Measurements from ENCODE around the gene NEK6. TPM values are rescaled to one million over a fixed set of nuclear protein-coding genes. Genes with fewer than 3 reads are reported as not detected.

Gene NEK6
- polyA plus RNA-seq, 5 donors, result 34.3 to 48.6 (median 38.2) TPM

DNA sequence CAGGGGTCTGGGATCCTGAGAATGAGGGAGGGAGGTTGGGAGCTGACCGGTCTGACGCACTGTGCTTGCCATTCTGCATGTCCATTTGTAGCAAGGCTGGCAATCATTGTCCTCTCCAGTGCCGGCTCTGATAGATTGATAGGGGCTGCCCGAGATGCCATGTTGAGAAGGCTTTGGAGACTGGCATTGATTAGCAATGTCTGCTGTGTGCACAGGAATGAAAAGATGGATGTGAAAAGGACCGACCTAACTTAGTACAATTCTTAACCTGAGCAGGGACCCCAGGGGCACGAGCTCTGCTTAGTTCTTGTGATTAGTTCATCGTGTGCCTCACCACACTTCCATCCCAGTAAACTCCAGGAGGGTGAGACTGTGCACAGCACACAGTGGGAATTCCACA, 17.0 kb downstream of the NEK6 start:
- DNase-seq, result no peak

DNA sequence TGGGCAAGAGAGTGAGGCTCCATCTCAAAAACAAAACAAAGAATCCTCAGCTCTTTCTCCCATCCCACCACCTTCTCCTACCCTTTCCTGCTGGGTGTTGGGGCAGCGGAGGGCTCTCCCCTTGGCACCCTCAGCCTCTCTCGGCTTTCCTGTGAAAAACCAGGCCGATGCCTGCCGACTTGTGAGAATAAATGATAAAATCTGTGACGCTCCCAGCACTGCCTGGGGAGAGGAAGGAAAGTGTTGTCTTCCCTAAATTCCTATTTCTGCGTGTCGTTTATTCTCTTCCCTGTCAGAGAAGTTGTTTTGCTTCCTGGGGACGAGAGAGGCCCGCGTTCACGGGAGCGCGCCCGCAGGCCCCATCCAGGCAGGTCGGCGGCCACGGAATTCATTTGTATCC, 19.7 kb downstream of the NEK6 start:
- DNase-seq, result no peak

DNA sequence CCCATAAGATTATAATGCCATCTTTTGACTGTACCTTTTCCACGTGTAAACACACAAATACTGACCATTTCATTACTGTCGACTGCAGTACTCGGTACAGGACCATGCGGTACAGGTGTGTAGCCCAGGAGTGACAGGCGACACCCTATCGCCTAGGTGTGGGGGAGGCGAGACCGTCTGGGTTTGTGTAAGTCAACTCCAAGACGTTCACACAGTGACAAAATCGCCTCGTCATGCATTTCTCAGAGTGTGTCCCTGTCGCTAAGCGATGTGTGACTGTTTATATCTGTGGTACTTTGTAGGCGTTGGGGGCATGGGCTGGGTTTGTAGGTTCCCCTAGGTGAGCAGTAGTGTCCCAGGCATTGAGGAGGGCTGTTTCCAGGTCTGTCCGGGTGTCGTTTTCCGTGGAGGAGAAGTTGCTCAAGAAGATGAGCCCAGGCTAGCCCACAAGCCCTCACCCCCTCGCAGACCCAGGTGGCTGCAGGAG, 20.3 kb downstream of the NEK6 start:
- DNase-seq, result no peak

DNA sequence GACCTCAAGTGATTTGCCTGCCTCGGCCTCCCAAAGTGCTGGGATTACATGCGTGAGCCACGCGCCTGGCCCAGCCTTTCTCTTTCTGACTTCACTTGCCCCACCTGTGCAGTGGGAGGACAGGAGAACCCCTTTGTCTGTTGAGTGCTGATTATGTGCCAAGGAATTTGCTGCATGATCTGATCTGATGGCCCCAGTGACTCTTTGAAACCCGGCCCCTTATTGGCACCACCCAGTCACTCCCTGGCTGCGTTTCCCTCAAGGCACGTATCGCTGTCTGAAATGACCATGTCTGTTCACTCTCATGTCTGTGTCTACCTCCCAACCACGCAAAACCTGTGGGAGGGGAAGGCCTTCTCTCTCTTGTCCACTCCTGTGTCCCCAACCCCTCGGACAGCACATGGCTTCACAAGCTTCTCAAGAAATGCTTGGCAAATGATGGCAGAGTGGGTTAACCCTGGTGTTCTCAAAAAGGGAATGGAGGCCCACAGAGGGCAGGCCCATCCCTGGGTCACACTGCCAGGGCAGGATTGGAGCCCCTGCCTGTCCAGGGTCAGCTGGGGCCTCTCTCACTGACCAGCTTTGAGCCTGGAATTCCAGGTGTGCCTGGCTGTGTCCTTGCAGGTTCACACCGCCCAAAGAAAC, 21.9 kb downstream of the NEK6 start:
- DNase-seq, result no peak

DNA sequence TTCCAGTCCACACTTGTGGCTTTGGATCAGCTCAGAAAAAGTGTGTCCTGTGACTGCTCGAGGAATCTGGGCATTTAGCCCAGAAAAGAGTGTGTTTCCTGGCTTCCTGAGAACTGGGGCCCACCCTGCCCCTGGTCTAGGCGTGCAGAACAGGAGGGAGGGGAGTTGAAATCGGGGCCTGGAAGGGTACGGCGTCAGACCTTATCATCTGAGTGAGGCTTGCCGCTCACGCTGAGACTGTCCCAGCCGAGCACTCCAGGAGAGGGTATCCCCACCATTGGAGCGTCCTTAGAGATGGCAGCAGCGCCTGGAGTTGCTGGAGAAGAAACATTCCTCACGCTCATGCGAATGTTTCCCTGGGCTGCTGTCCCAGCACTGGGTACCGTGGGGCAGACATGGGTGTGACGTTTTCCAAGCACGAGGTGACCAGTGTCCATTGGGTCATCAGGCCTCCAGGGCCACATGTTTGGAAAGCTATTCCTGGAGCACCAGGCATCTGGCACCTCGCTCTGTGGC, 22.5 kb downstream of the NEK6 start:
- peak; percentile 87 to 88 for DNase-seq

DNA sequence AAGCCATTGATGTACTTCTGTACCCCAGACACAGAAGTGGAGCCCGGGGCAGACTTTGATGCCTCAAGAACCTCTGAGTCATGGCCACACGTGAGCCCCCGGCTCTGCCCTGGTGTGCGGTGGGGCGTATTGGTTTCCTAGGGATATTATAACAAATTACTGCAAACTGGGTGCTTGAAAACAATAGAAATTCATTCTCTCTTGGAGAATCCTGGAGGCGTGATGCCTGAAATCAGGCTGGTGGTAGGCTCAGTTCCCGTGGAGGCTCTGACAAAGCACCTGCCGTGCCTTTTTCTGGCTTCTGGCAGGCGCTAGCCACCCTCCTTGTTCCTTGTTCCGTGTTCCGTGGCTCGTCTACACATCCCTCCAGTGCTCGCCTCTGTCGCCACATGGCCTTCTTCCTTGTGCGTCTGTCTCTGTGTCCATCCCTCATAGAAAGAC, 24.2 kb downstream of the NEK6 start:
- no peak for DNase-seq

DNA sequence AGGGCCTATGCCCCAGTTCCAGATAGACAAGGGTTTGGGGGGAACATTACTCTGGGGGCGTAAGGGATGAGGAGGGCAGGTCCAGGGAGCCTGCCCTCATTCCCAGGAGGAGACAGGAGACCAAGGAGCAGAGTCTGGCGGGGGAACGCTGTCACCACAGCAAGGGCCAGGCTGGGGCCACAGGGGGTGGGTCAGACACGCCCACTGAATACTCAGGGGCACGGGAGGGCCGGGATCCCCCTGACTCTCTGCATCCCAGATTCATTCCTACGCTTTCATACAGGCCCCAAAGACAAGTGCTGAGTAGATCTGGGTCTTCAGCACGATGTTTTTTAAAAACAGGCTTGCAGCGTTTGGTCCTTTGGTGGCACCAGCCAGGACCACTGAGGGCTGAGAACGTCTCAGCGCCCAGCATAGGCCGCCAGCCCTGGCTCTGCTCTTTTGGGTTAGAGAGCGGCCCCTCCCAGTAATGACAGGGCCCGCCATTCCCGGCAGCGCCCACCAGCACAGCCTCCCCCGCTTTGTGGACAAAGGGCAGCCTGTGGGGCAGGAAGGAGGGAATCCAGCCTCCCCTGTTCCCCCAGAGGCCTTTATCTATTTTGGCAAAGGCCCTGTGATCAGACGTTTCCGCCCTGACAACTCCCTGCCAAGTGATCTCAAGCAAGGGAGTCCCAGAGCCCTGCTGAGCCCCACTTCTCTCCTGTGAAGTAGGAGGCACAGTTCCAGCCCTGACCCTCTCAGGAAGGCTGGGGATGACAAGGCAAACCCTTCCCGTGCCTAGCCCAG, 24.9 kb downstream of the NEK6 start:
- peak in 1 of 2 donors; percentile 78 for DNase-seq

DNA sequence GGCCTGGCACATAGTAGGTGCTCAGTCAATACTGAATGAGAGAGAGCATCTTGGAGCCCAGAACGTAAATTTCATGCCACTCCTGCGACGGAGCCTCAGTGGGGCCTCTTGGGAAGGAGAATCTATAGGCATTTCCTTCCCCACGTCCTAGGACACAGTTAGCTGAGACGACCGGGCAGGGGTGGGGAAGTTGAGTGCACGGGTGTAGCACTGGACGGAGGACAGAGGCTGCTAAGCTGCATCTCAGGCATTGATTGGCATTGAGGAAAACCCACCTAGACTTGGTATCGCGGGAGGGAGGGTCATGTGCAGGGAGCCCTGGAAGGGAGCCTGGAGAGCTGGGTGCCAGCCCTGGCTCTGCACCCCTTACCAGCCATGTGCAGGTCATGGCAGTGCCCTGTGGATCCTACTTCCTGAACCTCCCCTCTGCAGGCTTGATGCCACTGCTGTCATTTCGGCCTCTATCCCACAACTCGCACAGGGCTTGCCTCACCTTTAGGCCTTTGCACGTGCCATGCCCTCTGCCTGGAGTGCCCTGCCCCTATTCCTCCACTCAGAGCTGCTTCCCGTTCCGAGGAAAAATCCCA, 25.6 kb downstream of the NEK6 start:
- no peak for DNase-seq

DNA sequence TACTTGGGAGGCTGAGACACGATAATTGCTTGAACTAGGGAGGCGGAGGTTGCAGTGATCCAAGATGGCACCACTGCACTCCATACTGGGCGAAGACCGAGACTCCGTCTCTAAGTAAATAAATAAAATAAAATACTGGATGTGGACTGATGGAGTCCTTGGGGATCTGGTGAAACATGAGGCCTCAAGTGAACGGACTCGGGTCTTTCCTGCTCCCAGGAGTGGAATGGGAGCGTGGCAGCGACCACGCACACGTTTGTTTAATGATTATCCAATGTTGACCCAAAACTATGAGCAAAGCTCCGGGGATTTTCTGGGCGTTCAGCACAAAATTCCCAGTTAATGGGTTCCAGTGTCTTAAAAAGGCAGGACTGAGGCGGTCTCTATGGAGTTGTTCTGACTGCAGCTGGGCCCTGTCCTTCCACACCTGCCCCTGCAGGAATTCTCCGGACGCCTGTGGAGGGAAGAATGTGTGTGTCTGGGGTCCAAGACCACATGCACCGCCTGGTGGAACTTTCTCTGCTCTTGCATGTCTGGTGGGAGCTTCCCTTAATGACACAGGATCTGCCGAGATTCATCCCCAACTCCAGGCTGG, 26.6 kb downstream of the NEK6 start:
- peak; percentile 72 to 76 for DNase-seq

DNA sequence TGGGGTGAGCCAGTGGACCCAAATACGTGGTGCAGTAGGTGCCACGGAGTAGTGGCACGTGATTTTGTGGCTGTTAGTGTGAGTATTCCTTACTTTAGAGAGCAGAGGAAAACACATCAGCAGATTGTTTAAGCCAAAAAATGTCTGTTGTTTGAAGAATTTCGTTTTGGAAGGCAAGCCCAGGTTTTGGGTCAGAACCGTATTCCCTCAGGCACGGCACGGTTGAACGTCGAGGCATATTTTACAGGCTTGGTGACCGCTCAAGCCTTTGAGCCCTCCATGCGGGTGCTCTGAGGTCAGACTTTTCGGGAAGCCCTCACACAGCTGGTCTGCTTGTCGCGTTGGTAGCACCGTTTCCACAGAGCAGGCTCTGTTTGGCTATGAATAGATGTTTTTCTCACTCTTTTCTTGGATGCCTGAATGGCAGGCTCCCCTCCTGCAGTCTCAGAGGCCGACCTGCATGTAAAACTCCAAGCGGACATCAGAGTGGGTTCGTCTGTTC, 27.2 kb downstream of the NEK6 start:
- no peak for DNase-seq

DNA sequence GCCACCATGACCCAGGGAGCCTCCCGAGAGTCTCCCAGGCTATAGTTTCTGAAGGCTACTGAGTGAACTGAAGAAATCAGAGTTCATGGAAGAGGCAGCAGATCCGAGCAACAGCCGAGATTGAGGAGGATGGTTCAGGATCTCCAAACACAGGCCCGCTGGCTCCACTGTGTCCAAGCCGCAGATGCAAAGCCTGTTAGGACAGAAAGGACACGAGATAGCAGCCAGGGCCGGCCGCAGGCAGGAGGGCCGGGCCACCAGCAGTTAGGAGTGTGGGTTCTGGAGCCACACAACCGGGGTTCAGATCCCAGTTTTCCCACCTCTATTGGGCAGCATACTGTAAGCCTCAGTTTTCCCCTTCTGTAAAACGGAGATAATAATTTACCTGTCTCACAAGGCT, 27.7 kb downstream of the NEK6 start:
- DNase-seq, result no peak

DNA sequence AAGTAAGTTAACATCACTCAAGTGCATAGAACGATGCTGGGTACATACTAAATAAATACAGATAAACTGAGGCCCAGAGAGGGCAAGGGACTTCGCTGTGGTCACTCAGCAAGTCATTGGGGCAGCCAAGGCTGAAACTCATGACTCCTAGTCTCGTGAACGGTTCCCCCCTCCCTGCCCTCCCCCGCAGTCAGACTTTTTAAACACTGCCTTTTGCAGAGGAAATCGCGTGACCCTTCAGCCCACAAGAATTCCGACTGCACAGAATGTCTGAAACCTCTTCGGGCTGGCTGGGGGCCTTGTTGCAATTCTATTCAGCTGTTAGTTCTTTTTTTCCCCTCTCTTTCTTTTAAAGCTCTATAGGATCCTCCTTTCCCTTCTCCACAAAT, 28.1 kb downstream of the NEK6 start:
- peak; percentile 66 to 75 for DNase-seq

DNA sequence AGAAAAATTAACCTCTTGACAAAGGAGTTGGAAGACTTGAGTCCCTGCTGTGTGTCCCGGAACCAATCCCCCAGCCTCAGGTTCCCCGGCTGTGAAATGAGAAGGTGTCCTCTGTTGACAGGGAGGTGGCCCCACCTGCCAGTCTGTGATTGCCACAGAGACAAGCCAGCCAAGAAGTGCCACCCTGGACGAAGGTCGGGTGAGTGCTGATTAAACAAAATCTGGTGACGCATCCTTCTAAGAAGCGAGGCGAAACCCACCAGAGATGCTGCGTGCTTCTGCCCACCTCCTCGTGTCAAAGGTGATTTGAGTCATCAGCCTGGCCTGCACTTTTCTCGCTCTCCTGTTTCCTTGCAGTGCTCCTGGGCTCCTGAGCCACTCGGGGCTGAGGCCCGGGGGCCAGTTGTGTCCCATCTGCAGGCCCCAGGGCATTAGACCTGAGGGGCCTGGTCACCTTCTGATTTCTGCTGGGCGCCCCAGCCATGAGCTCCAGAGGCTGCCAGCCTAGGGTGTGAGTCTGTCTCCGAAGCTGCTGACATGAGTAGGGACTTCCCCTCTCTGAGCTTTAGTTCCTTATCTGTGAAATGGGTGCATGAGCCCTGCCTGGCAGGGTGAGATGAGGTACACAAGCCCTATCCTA, 28.7 kb downstream of the NEK6 start:
- DNase-seq, result no peak

DNA sequence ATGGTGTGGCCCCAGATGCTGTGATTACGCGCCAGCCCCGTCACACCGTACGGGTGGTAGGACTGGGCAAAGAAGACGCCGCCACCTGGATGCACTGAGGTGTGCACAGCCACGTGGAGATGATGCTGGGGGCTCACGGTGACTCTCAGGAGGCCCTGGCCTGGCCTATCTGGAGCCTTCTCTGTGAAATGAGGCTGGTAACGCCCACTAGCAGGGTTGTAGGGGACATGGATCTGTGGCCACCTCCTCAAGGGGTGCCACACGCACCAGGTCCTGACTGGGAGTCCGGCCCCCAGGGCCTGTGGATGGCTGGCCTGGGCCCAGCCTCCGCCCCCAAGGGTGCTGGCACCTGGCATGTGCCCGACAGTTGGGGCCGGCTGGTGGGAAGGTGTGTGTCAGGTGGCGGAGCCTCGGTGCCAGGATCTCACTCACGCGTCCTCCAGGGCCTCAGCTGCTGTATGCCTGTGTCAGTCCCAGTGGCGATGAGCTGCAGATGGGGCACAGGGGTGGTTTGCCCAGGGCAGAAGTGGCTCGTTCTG, 32.4 kb downstream of the NEK6 start:
- DNase-seq, result no peak

DNA sequence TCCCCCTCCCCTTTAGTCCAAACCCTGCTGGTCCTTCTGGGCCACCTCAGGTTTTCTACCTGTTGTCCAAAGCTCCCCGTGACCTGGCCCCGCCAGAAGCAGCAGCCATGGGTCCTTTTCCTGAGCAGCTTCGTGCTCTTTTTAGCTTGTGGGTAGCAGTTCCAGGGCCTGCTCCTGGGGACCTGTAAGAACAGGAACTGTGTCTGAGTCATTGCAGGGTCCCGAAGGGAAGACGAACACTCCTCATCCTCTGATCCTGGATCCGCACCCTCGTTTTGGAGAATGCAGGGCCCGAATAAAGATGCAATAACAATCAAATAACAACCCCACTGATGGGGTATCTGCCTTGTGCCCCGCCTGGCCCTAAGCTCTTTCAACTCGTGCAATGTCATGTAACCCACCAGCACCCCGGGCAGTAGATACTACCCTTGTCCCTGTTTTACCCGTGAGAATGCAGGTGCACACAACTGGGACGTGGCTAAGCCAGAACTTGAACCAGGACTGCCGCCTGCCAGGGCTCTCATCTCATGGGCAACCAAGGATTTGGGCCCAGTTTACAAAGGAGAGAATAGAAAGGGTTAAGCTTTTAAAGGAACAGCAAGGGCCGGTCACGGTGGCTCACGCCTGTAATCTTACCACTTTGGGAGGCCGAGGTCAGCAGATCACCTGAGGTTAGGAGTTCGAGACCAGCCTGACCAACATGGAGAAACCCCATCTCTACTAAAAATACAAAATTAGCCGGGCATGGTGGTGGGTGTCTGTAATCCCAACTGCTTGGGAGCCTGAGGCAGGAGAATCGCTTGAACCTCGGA, 33.2 kb downstream of the NEK6 start:
- DNase-seq, result no peak

DNA sequence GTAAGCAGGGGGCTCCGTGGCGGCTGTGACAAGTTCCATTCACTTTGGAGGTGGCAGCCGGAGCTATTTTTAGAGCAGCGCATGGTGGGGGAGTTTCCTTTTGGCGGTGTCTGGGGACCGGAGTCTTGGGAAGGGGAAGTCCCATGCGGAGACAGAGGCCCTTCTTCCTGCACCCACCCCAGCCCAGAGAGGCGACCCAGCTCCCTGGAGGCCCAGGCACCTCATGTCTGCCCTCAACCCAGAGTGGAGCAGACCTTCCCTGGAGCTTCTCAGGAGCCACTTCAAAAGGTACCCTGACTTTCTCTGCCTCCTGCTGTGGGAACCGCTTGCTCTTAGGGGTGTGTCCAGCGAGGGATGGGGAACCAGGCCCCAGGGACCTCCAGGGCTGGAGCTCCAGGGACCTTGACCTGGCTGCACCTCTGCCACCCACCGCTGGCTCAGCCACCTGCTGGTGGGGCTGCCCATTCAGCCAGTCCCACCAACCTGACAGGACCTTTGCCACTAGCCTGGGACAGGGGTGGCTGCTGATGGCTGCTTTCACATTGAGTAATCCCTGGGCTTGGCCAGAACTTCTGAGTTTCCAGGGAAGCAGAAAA, 34.1 kb downstream of the NEK6 start:
- DNase-seq, result no peak

DNA sequence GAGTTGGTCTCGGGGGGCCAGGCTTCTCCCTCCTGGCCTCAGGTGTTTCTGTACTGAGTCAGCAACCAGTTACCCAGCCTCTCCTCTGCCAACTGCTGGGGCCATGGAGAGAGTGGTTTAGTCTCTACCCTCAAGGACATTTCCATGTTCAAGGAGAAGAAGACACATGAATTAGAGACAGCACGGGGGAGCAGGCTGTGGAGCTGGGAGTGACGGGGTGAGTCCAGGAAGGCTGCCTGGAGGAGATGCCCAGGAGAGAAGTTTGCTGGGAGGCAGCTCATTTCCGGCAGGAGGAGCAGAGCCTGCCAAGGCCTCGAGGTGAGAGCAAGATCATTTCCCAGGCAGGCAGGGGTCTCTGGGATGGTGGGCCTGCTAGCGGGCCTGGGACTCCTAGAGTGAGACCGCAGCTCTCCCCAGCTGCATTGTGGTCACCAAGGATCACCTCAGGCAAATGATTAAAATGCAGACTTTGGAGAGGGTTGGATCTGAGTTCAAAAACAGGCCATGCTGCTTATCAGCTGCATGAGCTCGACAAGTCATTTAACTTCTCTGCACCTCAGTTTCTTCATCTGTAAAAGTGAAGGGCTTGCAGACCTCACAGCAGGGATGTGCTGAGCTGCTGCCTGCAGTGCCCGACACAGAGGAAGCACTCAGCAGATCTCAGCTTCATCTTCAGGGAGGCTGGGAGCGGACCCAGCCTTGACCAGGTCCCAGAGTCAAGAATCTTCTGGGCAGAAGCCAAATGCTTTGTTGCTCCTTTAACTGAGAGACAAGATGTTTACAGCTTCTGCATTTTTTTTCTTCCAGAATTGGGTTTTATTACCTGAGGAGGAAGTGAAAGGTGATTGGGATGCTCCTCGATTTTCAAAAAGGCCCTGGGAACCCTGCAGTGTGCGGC, 35.2 kb downstream of the NEK6 start:
- no peak for DNase-seq

DNA sequence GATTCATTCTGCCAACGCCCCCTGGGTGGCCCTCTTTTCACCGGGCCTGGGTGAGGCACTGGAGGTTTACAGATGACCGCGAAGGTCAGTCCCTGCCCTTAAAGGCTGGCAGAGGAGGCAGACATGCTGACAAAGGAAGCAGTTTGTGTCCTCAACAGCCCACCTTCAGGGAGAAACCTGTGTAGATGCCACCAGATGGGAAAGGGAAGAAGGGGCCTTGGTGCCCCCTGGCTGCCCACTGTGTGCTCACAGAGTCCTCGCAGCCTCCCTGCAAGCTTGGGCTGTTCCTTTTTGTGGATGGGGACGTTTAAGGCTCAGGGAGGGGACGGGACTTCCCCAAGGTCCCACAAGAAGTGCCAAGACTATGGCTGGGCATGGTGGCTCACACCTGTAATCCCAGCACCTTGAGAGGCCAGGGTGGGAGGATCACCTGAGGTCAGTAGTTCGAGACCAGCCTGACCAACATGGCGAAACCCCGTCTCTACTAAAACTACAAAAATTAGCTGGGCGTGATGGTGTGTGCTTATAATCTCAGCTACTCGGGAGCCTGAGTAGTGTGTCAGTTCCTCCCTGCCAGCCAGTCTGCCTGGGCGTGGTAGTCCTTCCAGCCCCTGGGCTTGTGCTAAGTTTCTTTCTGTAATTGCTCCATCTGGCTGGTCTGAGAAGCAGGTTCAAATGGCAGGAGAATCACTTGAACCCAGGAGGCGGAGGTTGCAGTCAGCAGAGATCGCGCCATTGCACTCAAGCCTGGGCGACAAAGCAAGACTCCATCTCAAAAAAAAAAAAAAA, 36.2 kb downstream of the NEK6 start:
- DNase-seq, result no peak
